ENCODE measurements around the gene PDE5A. TPM values are rescaled to one million over a fixed set of nuclear protein-coding genes. Genes with fewer than 3 reads are reported as not detected.

PDE5A gene
- polyA plus RNA-seq, 6 donors from 2014 or later = 0.46 to 2.5 (median 1.9) TPM

GRCh38 chr4:119632216-119632615 lies 3.6 kb upstream of the PDE5A start:
- Mint-ChIP-seq H3K27ac (no peak overlapping the region), H3K36me3 (no peaks in the 10 kb centered on the region), H3K27me3 (peaks cover 20 to 40% (median 38%) of the 10 kb centered on the region in 3 donors), H3K9me3 (peaks cover 0 to 2% (median 0%) of the 10 kb centered on the region in 7 donors), H3K4me1 (peaks cover 13 to 16% (median 15%) of the 10 kb centered on the region in 3 donors), H3K4me3 (no peak overlapping the region)
- no peak for ATAC-seq (ENCODE audit: low read depth in 2 of 2)
- DNase-seq = no peak

- Mint-ChIP-seq H3K27ac (peak overlapping the region in 1 of 6 donors; percentile 47), H3K9me3 (peaks cover 0 to 2% (median 0%) of the 10 kb centered on the region in 7 donors), H3K4me3 (peak overlapping the region; percentile 80 to 93 (median 88)), H3K4me1 (peaks cover 21 to 24% (median 21%) of the 10 kb centered on the region in 3 donors), H3K27me3 (peaks cover 9 to 46% (median 43%) of the 10 kb centered on the region in 3 donors), H3K36me3 (no peaks in the 10 kb centered on the region)
- ATAC-seq (ENCODE audit: low read depth in 2 of 2) (peak; percentile 10 to 11), DNase-seq (no peak)
These were observed 503 bp upstream of the PDE5A start for GRCh38 chr4:119629142-119629471.

GRCh38 chr4:119627267-119628255 lies 1.0 kb downstream of the PDE5A start:
- Mint-ChIP-seq H3K36me3 (no peaks in the 10 kb centered on the region), H3K27me3 (peaks cover 11 to 43% (median 41%) of the 10 kb centered on the region in 3 donors), H3K27ac (peak overlapping the region in 2 of 6 donors; percentile 30 to 88), H3K4me1 (peaks cover 21 to 24% (median 21%) of the 10 kb centered on the region in 3 donors), H3K4me3 (peak overlapping the region; percentile 85 to 94 (median 92)), H3K9me3 (no peaks in the 10 kb centered on the region)
- DNase-seq (peak; percentile 46), ATAC-seq (ENCODE audit: low read depth in 2 of 2) (peak; percentile 56 to 62)

- peaks cover 4 to 37% (median 35%) of the 10 kb centered on the region in 3 donors for H3K27me3 Mint-ChIP-seq
- no peak for DNase-seq
- no peak for ATAC-seq (ENCODE audit: low read depth in 2 of 2)
These were observed 1.7 kb downstream of the PDE5A start for GRCh38 chr4:119626943-119627266.

GRCh38 chr4:119626420-119626819 lies 2.2 kb downstream of the PDE5A start:
- Mint-ChIP-seq H3K4me3 (peak overlapping the region; percentile 70 to 93 (median 86)), H3K27ac (peak overlapping the region in 1 of 6 donors; percentile 64), H3K4me1 (peaks cover 21 to 24% (median 21%) of the 10 kb centered on the region in 3 donors), H3K36me3 (no peaks in the 10 kb centered on the region), H3K9me3 (peaks cover 0 to under 1% (median 0%) of the 10 kb centered on the region in 7 donors), H3K27me3 (peaks cover 4 to 38% (median 36%) of the 10 kb centered on the region in 3 donors)
- DNase-seq = no peak
- no peak for ATAC-seq (ENCODE audit: low read depth in 2 of 2)

More at GRCh38 chr4:119626943-119627266, 1.7 kb downstream of the PDE5A start:
- peak overlapping the region; percentile 74 to 93 (median 88) for H3K4me3 Mint-ChIP-seq
- no peaks in the 10 kb centered on the region for H3K9me3 Mint-ChIP-seq
- H3K4me1 Mint-ChIP-seq = peaks cover 21 to 24% (median 21%) of the 10 kb centered on the region in 3 donors
- no peaks in the 10 kb centered on the region for H3K36me3 Mint-ChIP-seq
- peak overlapping the region in 2 of 6 donors; percentile 49 to 64 for H3K27ac Mint-ChIP-seq

- peaks cover 21 to 24% (median 21%) of the 10 kb centered on the region in 3 donors for H3K4me1 Mint-ChIP-seq
- peak overlapping the region in 1 of 8 donors; percentile 83 for H3K4me3 Mint-ChIP-seq
- H3K9me3 Mint-ChIP-seq = peaks cover 0 to 3% (median 0%) of the 10 kb centered on the region in 7 donors
- ATAC-seq (ENCODE audit: low read depth in 2 of 2) = no peak
- H3K27ac Mint-ChIP-seq = no peak overlapping the region
- H3K27me3 Mint-ChIP-seq = peaks cover 4 to 43% (median 37%) of the 10 kb centered on the region in 3 donors
- H3K36me3 Mint-ChIP-seq = no peaks in the 10 kb centered on the region
- no peak for DNase-seq
These were observed 2.8 kb downstream of the PDE5A start for GRCh38 chr4:119625761-119626160.

- no peak overlapping the region for H3K27ac Mint-ChIP-seq
- H3K9me3 Mint-ChIP-seq = peaks cover 0 to 3% (median 0%) of the 10 kb centered on the region in 7 donors
- peaks cover 19 to 24% (median 21%) of the 10 kb centered on the region in 3 donors for H3K4me1 Mint-ChIP-seq
- DNase-seq (no peak), ATAC-seq (ENCODE audit: low read depth in 2 of 2) (no peak)
- H3K4me3 Mint-ChIP-seq = no peak overlapping the region
- H3K36me3 Mint-ChIP-seq = no peaks in the 10 kb centered on the region
- peaks cover 4 to 44% (median 43%) of the 10 kb centered on the region in 3 donors for H3K27me3 Mint-ChIP-seq
These were observed 4.2 kb downstream of the PDE5A start for GRCh38 chr4:119624356-119624755.

GRCh38 chr4:119623025-119623424 lies 5.6 kb downstream of the PDE5A start:
- no peak overlapping the region for H3K27ac Mint-ChIP-seq
- no peak for ATAC-seq (ENCODE audit: low read depth in 2 of 2)

GRCh38 chr4:119615068-119615719 lies 13.4 kb downstream of the PDE5A start:
- Mint-ChIP-seq H3K27me3 (peaks cover 3 to 25% (median 13%) of the 10 kb centered on the region in 3 donors), H3K4me3 (no peak overlapping the region), H3K4me1 (no peaks in the 10 kb centered on the region), H3K36me3 (no peaks in the 10 kb centered on the region), H3K27ac (no peak overlapping the region), H3K9me3 (peaks cover 0 to 11% (median 6%) of the 10 kb centered on the region in 7 donors)
- ATAC-seq (ENCODE audit: low read depth in 2 of 2) (no peak), DNase-seq (no peak)

More at GRCh38 chr4:119623025-119623424, 5.6 kb downstream of the PDE5A start:
- DNase-seq = no peak
- Mint-ChIP-seq H3K4me3 (no peak overlapping the region), H3K4me1 (peaks cover 9 to 15% (median 13%) of the 10 kb centered on the region in 3 donors), H3K36me3 (no peaks in the 10 kb centered on the region), H3K9me3 (peaks cover 0 to 3% (median 0%) of the 10 kb centered on the region in 7 donors), H3K27me3 (peaks cover 4 to 45% (median 34%) of the 10 kb centered on the region in 3 donors)

GRCh38 chr4:119604266-119604665 lies 24.3 kb downstream of the PDE5A start:
- no peak overlapping the region for H3K27ac Mint-ChIP-seq
- no peak for DNase-seq
- H3K36me3 Mint-ChIP-seq = peaks cover 2 to 5% of the 10 kb centered on the region in 2 donors
- H3K27me3 Mint-ChIP-seq = peaks cover 9 to 20% (median 10%) of the 10 kb centered on the region in 3 donors
- no peak overlapping the region for H3K4me3 Mint-ChIP-seq
- no peaks in the 10 kb centered on the region for H3K4me1 Mint-ChIP-seq
- no peak for ATAC-seq (ENCODE audit: low read depth in 2 of 2)
- H3K9me3 Mint-ChIP-seq = peaks cover 0 to 11% (median 2%) of the 10 kb centered on the region in 7 donors

GRCh38 chr4:119602366-119602765 lies 26.2 kb downstream of the PDE5A start:
- no peak overlapping the region for H3K27ac Mint-ChIP-seq
- H3K36me3 Mint-ChIP-seq = peaks cover 14% of the 10 kb centered on the region in 2 donors
- no peak for ATAC-seq (ENCODE audit: low read depth in 2 of 2)
- no peak overlapping the region for H3K4me3 Mint-ChIP-seq
- peaks cover 14 to 29% (median 20%) of the 10 kb centered on the region in 3 donors for H3K27me3 Mint-ChIP-seq
- DNase-seq = no peak
- no peaks in the 10 kb centered on the region for H3K4me1 Mint-ChIP-seq
- H3K9me3 Mint-ChIP-seq = peaks cover 10 to 20% (median 11%) of the 10 kb centered on the region in 7 donors

- H3K36me3 Mint-ChIP-seq = peaks cover 14% of the 10 kb centered on the region in 2 donors
- H3K4me1 Mint-ChIP-seq = no peaks in the 10 kb centered on the region
- no peak overlapping the region for H3K4me3 Mint-ChIP-seq
- H3K9me3 Mint-ChIP-seq = peaks cover 9 to 20% (median 10%) of the 10 kb centered on the region in 7 donors
- DNase-seq = no peak
- peaks cover 6 to 10% (median 9%) of the 10 kb centered on the region in 3 donors for H3K27me3 Mint-ChIP-seq
- peak overlapping the region in 1 of 6 donors; percentile 5 for H3K27ac Mint-ChIP-seq
- ATAC-seq (ENCODE audit: low read depth in 2 of 2) = no peak
These were observed 30.1 kb downstream of the PDE5A start for GRCh38 chr4:119598521-119598920.

GRCh38 chr4:119597377-119597776 lies 31.2 kb downstream of the PDE5A start:
- H3K4me3 Mint-ChIP-seq = no peak overlapping the region
- ATAC-seq (ENCODE audit: low read depth in 2 of 2) = no peak
- no peaks in the 10 kb centered on the region for H3K4me1 Mint-ChIP-seq
- H3K36me3 Mint-ChIP-seq = peaks cover 14% of the 10 kb centered on the region in 2 donors
- H3K9me3 Mint-ChIP-seq = peaks cover 9 to 20% (median 10%) of the 10 kb centered on the region in 7 donors
- DNase-seq = no peak
- H3K27ac Mint-ChIP-seq = no peak overlapping the region
- peaks cover 9 to 10% (median 10%) of the 10 kb centered on the region in 3 donors for H3K27me3 Mint-ChIP-seq

Measured in naive B cell (primary cell).